Measurements from ENCODE around the gene UACA. TPM values are rescaled to one million over a fixed set of nuclear protein-coding genes. Genes with fewer than 3 reads are reported as not detected.

The UACA gene
- total RNA-seq, 1 donor from 2014 or later, result 46.2 TPM

DNA sequence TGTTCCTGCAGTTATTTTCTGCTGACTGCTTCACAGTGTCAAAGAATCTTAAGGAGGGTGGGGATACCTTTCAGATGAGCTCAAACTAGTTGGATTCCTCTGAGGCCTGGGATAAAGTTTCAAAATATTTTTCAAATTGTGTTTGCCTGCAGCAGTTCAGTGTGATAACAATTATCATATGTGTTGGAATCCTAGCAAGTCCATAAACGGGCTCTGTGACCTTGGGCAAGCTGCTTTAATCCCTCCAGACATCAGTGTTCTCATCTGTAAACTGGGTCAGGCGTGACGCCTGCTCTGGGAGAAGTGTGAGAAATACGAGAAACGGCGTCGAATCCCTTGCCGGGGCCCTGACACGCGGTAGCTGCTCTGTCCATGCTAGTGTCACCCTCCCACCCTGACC is 153.5 kb downstream of the UACA start:
- H3K9me3 Mint-ChIP-seq (ENCODE audit: low read depth), result no peaks in the 10 kb centered on the region
- peaks cover 28% of the 10 kb centered on the region for H3K27me3 Mint-ChIP-seq
- no peaks in the 10 kb centered on the region for H3K36me3 Mint-ChIP-seq (ENCODE audit: insufficient read depth)
- peaks cover 1% of the 10 kb centered on the region for H3K4me1 Mint-ChIP-seq (ENCODE audit: low read depth)
- TF ChIP-seq, protein P1, sequence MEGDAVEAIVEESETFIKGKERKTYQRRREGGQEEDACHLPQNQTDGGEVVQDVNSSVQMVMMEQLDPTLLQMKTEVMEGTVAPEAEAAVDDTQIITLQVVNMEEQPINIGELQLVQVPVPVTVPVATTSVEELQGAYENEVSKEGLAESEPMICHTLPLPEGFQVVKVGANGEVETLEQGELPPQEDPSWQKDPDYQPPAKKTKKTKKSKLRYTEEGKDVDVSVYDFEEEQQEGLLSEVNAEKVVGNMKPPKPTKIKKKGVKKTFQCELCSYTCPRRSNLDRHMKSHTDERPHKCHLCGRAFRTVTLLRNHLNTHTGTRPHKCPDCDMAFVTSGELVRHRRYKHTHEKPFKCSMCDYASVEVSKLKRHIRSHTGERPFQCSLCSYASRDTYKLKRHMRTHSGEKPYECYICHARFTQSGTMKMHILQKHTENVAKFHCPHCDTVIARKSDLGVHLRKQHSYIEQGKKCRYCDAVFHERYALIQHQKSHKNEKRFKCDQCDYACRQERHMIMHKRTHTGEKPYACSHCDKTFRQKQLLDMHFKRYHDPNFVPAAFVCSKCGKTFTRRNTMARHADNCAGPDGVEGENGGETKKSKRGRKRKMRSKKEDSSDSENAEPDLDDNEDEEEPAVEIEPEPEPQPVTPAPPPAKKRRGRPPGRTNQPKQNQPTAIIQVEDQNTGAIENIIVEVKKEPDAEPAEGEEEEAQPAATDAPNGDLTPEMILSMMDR (IDR thresholded peaks at IDR 0.05; ENCODE audit: unreplicated experiment), result no peak
- no peak overlapping the region for H3K27ac Mint-ChIP-seq
- H3K4me3 Mint-ChIP-seq (ENCODE audit: low read depth), result no peak overlapping the region
- no peak for DNase-seq (ENCODE audit: low spot score, unreplicated experiment)

DNA sequence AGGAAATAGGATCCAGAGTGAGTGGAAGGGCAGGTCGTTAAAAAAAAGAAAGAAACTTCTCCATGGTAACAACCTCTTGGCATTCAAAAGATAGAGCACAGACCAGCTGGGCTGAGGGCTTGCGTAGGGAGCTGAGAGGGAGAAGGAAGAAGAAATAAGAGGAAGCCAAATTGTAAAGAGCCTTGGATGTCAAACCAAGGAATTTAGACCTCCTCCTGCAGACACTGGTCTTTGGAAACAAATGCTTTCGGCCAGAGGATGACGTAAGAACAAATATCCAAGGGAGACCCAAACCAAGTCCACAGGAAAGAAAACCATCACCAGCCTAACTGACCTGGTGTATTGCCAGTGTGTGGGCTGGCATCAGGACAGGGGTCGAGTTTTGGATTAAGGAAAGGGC is 155.2 kb downstream of the UACA start:
- DNase-seq (ENCODE audit: low spot score, unreplicated experiment), result no peak

DNA sequence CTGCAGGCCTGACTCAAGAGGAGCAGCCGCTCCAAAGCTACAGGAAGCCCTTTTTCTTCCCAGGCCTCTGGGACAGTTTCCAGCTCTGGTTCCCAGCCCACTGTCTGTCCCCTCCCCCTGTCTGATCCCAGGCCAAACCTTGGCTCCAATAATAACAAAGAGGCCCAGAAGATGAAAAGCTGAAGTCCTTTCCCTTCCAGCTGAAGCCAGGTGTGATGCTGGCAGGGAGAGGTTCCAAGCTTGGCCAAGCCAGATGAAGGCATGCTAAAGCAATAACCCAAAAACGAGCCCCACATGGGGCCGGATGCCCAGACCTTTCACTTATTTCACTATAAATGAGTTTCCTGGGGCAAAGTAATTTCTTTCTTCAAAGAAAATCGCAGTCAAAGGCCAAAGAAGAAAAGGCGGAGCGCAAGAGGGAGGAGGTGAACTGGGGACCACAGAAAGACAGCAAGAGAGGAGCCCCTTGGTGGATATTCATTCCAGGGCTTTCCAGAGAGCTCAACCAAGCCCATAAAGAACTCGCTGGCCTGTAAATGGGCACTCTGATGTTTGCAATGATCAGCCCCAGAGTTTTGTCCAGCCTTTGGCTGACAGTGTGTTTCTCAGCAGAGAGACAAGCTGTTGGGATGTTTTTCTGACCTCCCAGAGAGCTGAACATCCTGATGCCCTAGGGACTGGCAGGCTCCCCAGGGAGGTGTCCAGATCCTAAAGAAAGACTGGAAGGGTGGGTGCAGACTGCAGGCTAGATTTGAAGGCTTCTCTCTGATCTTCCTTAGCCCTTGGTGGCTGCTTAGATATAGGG is 157.6 kb downstream of the UACA start:
- no peak for DNase-seq (ENCODE audit: low spot score, unreplicated experiment)
- H3K4me1 Mint-ChIP-seq (ENCODE audit: low read depth), result peaks cover 1% of the 10 kb centered on the region
- no peak overlapping the region for H3K4me3 Mint-ChIP-seq (ENCODE audit: low read depth)
- no peak overlapping the region for H3K27ac Mint-ChIP-seq
- TF ChIP-seq, protein P1 (IDR thresholded peaks at IDR 0.05; ENCODE audit: unreplicated experiment), result no peak
- H3K9me3 Mint-ChIP-seq (ENCODE audit: low read depth), result no peaks in the 10 kb centered on the region
- peaks cover 28% of the 10 kb centered on the region for H3K27me3 Mint-ChIP-seq
- H3K36me3 Mint-ChIP-seq (ENCODE audit: insufficient read depth), result no peaks in the 10 kb centered on the region

More for the DNA sequence above, 155.2 kb downstream of the UACA start:
- Mint-ChIP-seq H3K27me3 (peaks cover 31% of the 10 kb centered on the region), H3K4me3 (ENCODE audit: low read depth) (no peak overlapping the region), H3K4me1 (ENCODE audit: low read depth) (peaks cover 1% of the 10 kb centered on the region), H3K9me3 (ENCODE audit: low read depth) (no peaks in the 10 kb centered on the region), H3K27ac (no peak overlapping the region), H3K36me3 (ENCODE audit: insufficient read depth) (no peaks in the 10 kb centered on the region)
- TF ChIP-seq, protein P1 (IDR thresholded peaks at IDR 0.05; ENCODE audit: unreplicated experiment), result no peak

DNA sequence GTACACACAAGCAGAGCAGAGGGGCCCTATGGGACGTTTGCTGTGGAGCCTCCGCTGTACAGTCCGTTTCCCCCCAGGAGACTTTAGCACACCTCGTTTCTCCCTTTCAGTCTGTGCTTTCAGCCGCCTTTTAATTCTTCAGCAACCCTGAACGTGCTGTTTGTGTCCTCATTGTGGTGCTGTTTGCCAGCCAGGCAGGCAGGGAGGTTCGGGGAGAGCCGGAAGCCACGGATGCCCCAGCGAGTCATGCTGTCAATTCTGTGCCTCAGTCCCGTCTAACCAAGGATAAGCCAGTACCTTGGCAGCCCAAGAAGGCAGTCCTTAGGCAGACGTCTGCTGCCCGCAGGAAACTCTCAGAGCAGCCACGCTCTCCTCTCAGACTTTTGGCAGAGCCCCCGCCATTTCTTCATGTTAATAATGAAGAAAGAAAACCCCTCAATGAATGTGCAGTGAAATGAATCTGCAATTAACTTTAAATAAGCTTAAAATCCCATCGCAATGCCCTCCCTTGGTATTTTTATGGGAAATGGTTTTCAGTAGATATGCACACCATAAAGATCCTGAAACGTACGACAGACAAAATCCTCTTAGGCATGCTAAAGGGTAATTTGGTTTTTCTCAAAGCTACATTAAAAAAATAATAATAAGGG is 158.6 kb downstream of the UACA start:
- Mint-ChIP-seq H3K4me3 (ENCODE audit: low read depth) (no peak overlapping the region), H3K27me3 (peaks cover 28% of the 10 kb centered on the region), H3K27ac (no peak overlapping the region), H3K4me1 (ENCODE audit: low read depth) (peaks cover 1% of the 10 kb centered on the region), H3K36me3 (ENCODE audit: insufficient read depth) (no peaks in the 10 kb centered on the region), H3K9me3 (ENCODE audit: low read depth) (peaks cover 2% of the 10 kb centered on the region)
- TF ChIP-seq, protein P1 (IDR thresholded peaks at IDR 0.05; ENCODE audit: unreplicated experiment), result no peak
- DNase-seq (ENCODE audit: low spot score, unreplicated experiment), result no peak

Other genes with a start within 250 kb of the UACA start
- 17.5 and 22.6 TPM in 2 replicates for gene LARP6, start 90.6 kb upstream of the UACA start, total RNA-seq
- 4.1 and 4.5 TPM in 2 replicates for gene THAP10, start 128.9 kb upstream of the UACA start, total RNA-seq
- 23.4 and 23.6 TPM in 2 replicates for gene LRRC49, start 129.3 kb upstream of the UACA start, total RNA-seq

Data from progenitor cell of endocrine pancreas (in vitro differentiated cells).